ENCODE results near the gene USO1.

The USO1 gene

DNA sequence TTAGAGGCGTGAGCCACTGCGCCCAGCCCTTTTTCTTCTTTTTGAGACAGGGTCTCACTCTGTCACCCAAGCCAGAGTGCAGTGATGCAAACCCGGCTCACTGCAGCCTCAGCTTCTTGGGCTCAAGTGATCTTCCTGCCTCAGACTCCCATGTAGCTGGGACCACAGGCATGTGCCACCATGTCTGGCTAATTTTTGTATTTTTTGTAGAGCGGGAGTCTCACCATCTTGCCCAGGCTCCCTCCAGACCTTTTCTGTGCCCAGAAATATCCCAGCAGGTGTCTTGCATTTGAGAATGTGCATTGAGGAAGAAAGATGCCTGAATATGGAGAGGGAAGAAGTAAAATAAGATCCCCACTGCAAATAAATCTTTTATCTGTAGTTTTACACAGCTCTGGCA, 119.2 kb downstream of the USO1 start:
- H2AFZ ChIP-seq (ENCODE audit: low read depth, low read length) = no peak overlapping the region
- no peaks in the 10 kb centered on the region for H3K4me1 ChIP-seq (ENCODE audit: insufficient read depth, low read length)
- no peaks in the 10 kb centered on the region for H3K36me3 ChIP-seq (ENCODE audit: insufficient read depth, low read length)
- no peaks in the 10 kb centered on the region for H4K20me1 ChIP-seq (ENCODE audit: insufficient read depth, low read length)
- H3K4me2 ChIP-seq (ENCODE audit: insufficient read depth, low read length) = no peak overlapping the region
- TF ChIP-seq EZH2 (IDR thresholded peaks at IDR 0.05; ENCODE audit: borderline replicate concordance, low read depth, low read length, severe bottlenecking) = no peak
- TF ChIP-seq, protein P1, sequence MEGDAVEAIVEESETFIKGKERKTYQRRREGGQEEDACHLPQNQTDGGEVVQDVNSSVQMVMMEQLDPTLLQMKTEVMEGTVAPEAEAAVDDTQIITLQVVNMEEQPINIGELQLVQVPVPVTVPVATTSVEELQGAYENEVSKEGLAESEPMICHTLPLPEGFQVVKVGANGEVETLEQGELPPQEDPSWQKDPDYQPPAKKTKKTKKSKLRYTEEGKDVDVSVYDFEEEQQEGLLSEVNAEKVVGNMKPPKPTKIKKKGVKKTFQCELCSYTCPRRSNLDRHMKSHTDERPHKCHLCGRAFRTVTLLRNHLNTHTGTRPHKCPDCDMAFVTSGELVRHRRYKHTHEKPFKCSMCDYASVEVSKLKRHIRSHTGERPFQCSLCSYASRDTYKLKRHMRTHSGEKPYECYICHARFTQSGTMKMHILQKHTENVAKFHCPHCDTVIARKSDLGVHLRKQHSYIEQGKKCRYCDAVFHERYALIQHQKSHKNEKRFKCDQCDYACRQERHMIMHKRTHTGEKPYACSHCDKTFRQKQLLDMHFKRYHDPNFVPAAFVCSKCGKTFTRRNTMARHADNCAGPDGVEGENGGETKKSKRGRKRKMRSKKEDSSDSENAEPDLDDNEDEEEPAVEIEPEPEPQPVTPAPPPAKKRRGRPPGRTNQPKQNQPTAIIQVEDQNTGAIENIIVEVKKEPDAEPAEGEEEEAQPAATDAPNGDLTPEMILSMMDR (IDR thresholded peaks at IDR 0.05; ENCODE audit: borderline replicate concordance, extremely low read depth, low read length, poor library complexity, severe bottlenecking) = no peak
- ATAC-seq (ENCODE audit: insufficient read depth, low read depth) (no peak), DNase-seq (no peak)
- H3K27me3 ChIP-seq (ENCODE audit: insufficient read depth, low read length, poor library complexity) = no peaks in the 10 kb centered on the region
- no peak overlapping the region for H3K4me3 ChIP-seq (ENCODE audit: low read depth in 1 of 2, low read length in 2 of 2)
- no peaks in the 10 kb centered on the region for H3K9me3 ChIP-seq (ENCODE audit: insufficient read depth, low read length, severe bottlenecking)
- no peak overlapping the region for H3K9ac ChIP-seq (ENCODE audit: low read depth, low read length)
- H3K79me2 ChIP-seq (ENCODE audit: insufficient read depth, low read length) = no peaks in the 10 kb centered on the region
- no peak overlapping the region for H3K27ac ChIP-seq (ENCODE audit: low read length)

DNA sequence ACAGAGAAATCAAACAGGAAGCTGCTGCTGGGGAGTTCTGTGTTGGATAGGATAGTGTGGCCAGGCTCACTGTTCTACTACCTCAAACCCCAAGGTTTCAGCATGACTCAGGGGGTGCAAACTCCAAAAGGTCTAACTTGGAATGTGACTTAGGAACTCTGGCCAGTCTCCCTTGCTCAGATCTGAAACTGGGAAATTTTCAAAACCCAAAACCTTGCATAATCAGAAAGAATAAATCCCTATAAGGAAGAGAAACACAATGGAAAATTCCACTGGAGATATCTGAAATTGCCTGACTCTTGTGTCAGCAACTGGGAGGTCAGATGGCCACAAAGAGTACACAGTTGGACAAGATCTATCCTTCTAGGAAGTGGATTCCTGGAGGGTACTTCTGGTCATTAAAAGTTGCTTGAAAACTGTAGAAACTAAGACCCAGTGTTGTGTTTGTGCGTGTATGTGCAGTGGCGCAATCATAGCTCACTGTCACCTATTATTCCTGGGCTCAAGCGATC, 119.8 kb downstream of the USO1 start:
- Histone ChIP-seq H3K4me3 (ENCODE audit: low read depth in 1 of 2, low read length in 2 of 2) (no peak overlapping the region), H3K4me2 (ENCODE audit: insufficient read depth, low read length) (no peak overlapping the region), H3K4me1 (ENCODE audit: insufficient read depth, low read length) (no peaks in the 10 kb centered on the region), H3K27me3 (ENCODE audit: insufficient read depth, low read length, poor library complexity) (no peaks in the 10 kb centered on the region), H4K20me1 (ENCODE audit: insufficient read depth, low read length) (no peaks in the 10 kb centered on the region), H3K9me3 (ENCODE audit: insufficient read depth, low read length, severe bottlenecking) (no peaks in the 10 kb centered on the region), H3K9ac (ENCODE audit: low read depth, low read length) (no peak overlapping the region), H3K79me2 (ENCODE audit: insufficient read depth, low read length) (no peaks in the 10 kb centered on the region), H2AFZ (ENCODE audit: low read depth, low read length) (no peak overlapping the region), H3K27ac (ENCODE audit: low read length) (no peak overlapping the region), H3K36me3 (ENCODE audit: insufficient read depth, low read length) (no peaks in the 10 kb centered on the region)
- DNase-seq = no peak
- no peak for ATAC-seq (ENCODE audit: insufficient read depth, low read depth)
- TF ChIP-seq EZH2 (IDR thresholded peaks at IDR 0.05; ENCODE audit: borderline replicate concordance, low read depth, low read length, severe bottlenecking) = no peak
- TF ChIP-seq, protein P1 (IDR thresholded peaks at IDR 0.05; ENCODE audit: borderline replicate concordance, extremely low read depth, low read length, poor library complexity, severe bottlenecking) = no peak

DNA sequence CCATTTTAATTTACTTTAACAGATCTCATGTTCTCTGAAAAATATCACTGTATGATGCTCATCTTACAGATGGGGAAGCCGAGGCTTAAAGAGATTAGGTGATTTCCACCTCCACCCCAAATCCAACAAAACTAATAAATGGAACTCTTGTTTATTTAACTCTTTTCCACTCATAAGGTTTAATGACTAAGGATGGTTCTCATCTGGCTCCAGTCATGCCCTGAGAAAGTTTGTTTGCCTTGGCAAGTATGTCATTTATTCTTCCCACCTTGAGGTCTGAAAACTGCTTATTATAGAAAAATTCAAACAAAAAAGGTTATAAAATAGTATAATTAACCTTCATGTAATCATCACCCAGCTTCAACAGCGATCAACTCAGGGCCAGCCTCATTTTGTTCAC, 121.6 kb downstream of the USO1 start:
- no peak overlapping the region for H2AFZ ChIP-seq (ENCODE audit: low read depth, low read length)
- ATAC-seq (ENCODE audit: insufficient read depth, low read depth) (no peak), DNase-seq (no peak)
- H3K27me3 ChIP-seq (ENCODE audit: insufficient read depth, low read length, poor library complexity) = no peaks in the 10 kb centered on the region
- TF ChIP-seq, protein P1 (IDR thresholded peaks at IDR 0.05; ENCODE audit: borderline replicate concordance, extremely low read depth, low read length, poor library complexity, severe bottlenecking) = no peak
- no peak for TF ChIP-seq EZH2 (IDR thresholded peaks at IDR 0.05; ENCODE audit: borderline replicate concordance, low read depth, low read length, severe bottlenecking)
- no peak overlapping the region for H3K9ac ChIP-seq (ENCODE audit: low read depth, low read length)
- H3K79me2 ChIP-seq (ENCODE audit: insufficient read depth, low read length) = no peaks in the 10 kb centered on the region
- H3K4me2 ChIP-seq (ENCODE audit: insufficient read depth, low read length) = no peak overlapping the region
- H3K9me3 ChIP-seq (ENCODE audit: insufficient read depth, low read length, severe bottlenecking) = no peaks in the 10 kb centered on the region
- H4K20me1 ChIP-seq (ENCODE audit: insufficient read depth, low read length) = no peaks in the 10 kb centered on the region
- no peaks in the 10 kb centered on the region for H3K36me3 ChIP-seq (ENCODE audit: insufficient read depth, low read length)
- H3K27ac ChIP-seq (ENCODE audit: low read length) = no peak overlapping the region
- H3K4me1 ChIP-seq (ENCODE audit: insufficient read depth, low read length) = no peaks in the 10 kb centered on the region
- H3K4me3 ChIP-seq (ENCODE audit: low read depth in 1 of 2, low read length in 2 of 2) = no peak overlapping the region
